Gastroesophageal sphincter (tissue), 3 donors: Measurements from ENCODE around the gene PLEKHG1.

Experiments used
- CTCF ChIP-seq, 4 experiments: fragments of 200-600 bp in 2 of 4; fragments of 450-650 bp in 2 of 4; sonication (generic) in 1 of 4; IDR thresholded peaks; one replicate each; pipeline ENCODE4 v1.5.1; 2017 to 2019; ENCODE audit warnings: antibody characterized with exemption in 4 of 4, mild to moderate bottlenecking in 2 of 4, moderate library complexity in 2 of 4
- POLR2A ChIP-seq, 2 donors: fragments of 450-650 bp; IDR thresholded peaks; one replicate each; pipeline ENCODE4 v1.6.1; 2017; ENCODE audit warnings: antibody characterized with exemption in 2 of 2, mild to moderate bottlenecking in 2 of 2, moderate library complexity in 1 of 2

- TF ChIP-seq CTCF (IDR thresholded peaks at IDR 0.05): no peak
- no peak for TF ChIP-seq POLR2A (IDR thresholded peaks at IDR 0.05)
Observed at GRCh38 chr6:150634964-150635292, 35.2 kb downstream of the PLEKHG1 start.
